Measurements from ENCODE around the gene PRR16. TPM values are rescaled to one million over a fixed set of nuclear protein-coding genes. Genes with fewer than 3 reads are reported as not detected.

The PRR16 gene
- total RNA-seq, 1 donor from 2014 or later = 0.29 TPM

DNA sequence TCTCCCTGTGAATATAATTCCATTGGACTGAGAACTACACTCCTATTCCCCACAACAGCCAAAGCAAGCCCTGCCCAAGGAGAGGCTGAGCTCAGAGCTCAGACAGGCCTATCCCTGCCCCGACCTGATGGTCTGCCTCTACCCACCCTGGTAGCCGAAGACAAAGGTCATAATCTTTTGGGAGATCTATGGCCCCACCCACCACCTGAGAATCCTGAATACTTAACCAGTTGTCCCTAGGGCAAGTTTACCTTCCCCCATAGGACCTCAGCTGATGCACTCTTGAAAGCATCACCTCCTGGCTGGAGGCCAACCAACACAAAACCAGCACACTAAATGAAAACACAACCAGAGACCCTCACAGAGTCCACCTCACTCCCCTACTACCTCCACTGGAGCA is 167.5 kb downstream of the PRR16 start:
- no peak for DNase-seq
- no peaks in the 10 kb centered on the region for H3K36me3 Mint-ChIP-seq (ENCODE audit: low read depth)
- POLR2A ChIA-PET = no interaction called here

DNA sequence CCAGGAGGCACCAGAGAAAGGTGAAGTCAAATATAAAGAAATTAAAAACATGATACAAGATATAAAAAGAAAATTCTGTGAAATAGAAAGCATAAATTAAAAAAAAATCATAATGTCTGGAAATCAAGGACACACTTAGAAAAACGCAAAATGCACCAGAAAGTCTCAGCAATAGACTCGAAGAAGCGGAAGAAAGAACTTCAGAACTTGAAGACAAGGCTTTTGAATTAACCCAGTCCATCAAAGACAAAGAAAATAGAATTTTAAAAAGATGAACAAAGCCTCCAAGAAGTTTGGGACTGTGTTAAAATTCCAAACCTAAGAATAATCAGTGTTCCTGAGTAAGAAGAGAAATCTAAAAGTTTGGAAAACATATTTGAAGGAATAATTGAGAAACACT is 168.3 kb downstream of the PRR16 start:
- intact Hi-C loops (cut with micrococcal nuclease) = no loop called here
- ChIA-PET POLR2A (no interaction called here), CTCF (no interaction called here)
- no peak for DNase-seq
- Mint-ChIP-seq H3K4me1 (no peaks in the 10 kb centered on the region), H3K36me3 (ENCODE audit: low read depth) (no peaks in the 10 kb centered on the region), H3K4me3 (no peak overlapping the region), H3K27me3 (no peaks in the 10 kb centered on the region), H3K27ac (no peak overlapping the region), H3K9me3 (no peaks in the 10 kb centered on the region)
- ATAC-seq (ENCODE audit: low read depth) = no peak
- TF ChIP-seq CTCF (IDR thresholded peaks at IDR 0.05) = no peak

More for the DNA sequence above, 167.5 kb downstream of the PRR16 start:
- intact Hi-C loops (cut with micrococcal nuclease) = no loop called here
- H3K4me1 Mint-ChIP-seq = no peaks in the 10 kb centered on the region
- CTCF ChIA-PET = no interaction called here
- no peak overlapping the region for H3K4me3 Mint-ChIP-seq
- no peak for TF ChIP-seq CTCF (IDR thresholded peaks at IDR 0.05)
- no peaks in the 10 kb centered on the region for H3K27me3 Mint-ChIP-seq
- no peak overlapping the region for H3K27ac Mint-ChIP-seq
- no peaks in the 10 kb centered on the region for H3K9me3 Mint-ChIP-seq
- no peak for ATAC-seq (ENCODE audit: low read depth)

DNA sequence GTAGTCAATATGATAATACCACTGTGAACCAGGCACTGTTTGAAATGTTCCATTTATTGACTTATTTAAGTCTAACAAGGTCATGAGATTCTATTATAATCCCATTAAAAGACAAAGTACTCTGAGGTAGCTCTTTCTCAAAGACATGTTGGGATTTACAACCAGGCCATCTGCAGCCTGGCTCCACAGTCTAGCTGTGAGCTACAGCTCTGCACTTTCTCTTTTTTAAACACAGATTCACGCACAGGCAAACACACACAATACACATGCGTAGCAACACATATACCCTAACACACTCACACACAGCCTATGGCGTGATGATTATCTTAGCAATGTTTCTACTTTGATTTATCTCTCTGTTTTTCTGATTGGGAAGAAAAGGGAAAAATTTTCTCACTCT is 174.3 kb downstream of the PRR16 start:
- DNase-seq (no peak), ATAC-seq (ENCODE audit: low read depth) (no peak)
- Mint-ChIP-seq H3K4me1 (no peaks in the 10 kb centered on the region), H3K27ac (no peak overlapping the region), H3K9me3 (no peaks in the 10 kb centered on the region), H3K27me3 (no peaks in the 10 kb centered on the region), H3K36me3 (ENCODE audit: low read depth) (no peaks in the 10 kb centered on the region), H3K4me3 (no peak overlapping the region)
- intact Hi-C loops (cut with micrococcal nuclease) = no loop called here
- ChIA-PET POLR2A (no interaction called here), CTCF (no interaction called here)
- no peak for TF ChIP-seq CTCF (IDR thresholded peaks at IDR 0.05)

- CTCF ChIA-PET = no interaction called here
- ATAC-seq (ENCODE audit: low read depth) = no peak
Measured at GRCh38 chr5:120640778-120641177, 176.7 kb downstream of the PRR16 start.

DNA sequence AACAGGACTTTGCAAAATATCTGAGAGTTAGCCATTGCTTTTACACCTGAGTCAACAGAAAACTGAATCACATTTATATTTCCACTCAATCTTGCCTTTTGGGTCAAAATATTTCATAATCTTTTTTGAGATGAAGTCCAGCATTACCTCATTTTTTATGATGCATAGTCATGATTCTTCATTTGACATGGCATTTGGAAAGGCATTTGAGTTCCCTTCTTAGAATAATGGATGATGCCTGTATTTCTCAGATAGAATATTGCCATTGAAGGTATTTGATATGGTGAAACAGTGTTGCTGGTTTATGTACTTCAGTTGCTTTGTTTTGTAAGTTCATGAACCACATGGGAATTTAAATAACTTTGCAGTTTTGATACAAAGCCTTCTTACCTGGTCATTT is 180.4 kb downstream of the PRR16 start:
- no peak for TF ChIP-seq CTCF (IDR thresholded peaks at IDR 0.05)
- Mint-ChIP-seq H3K9me3 (no peaks in the 10 kb centered on the region), H3K4me3 (no peak overlapping the region), H3K36me3 (ENCODE audit: low read depth) (no peaks in the 10 kb centered on the region), H3K27me3 (no peaks in the 10 kb centered on the region), H3K27ac (no peak overlapping the region), H3K4me1 (no peaks in the 10 kb centered on the region)
- ChIA-PET POLR2A (no interaction called here), CTCF (no interaction called here)
- intact Hi-C loops (cut with micrococcal nuclease) = no loop called here
- DNase-seq (no peak), ATAC-seq (ENCODE audit: low read depth) (no peak)

More at GRCh38 chr5:120640778-120641177, 176.7 kb downstream of the PRR16 start:
- Mint-ChIP-seq H3K4me1 (no peaks in the 10 kb centered on the region), H3K36me3 (ENCODE audit: low read depth) (no peaks in the 10 kb centered on the region), H3K27ac (no peak overlapping the region), H3K4me3 (no peak overlapping the region), H3K9me3 (no peaks in the 10 kb centered on the region), H3K27me3 (no peaks in the 10 kb centered on the region)
- no peak for DNase-seq
- intact Hi-C loops (cut with micrococcal nuclease) = no loop called here
- no peak for TF ChIP-seq CTCF (IDR thresholded peaks at IDR 0.05)
- POLR2A ChIA-PET = no interaction called here
